Right lobe of liver (tissue), 6 donors: Measurements from ENCODE around the gene VGF. TPM values are rescaled to one million over a fixed set of nuclear protein-coding genes. Genes with fewer than 3 reads are reported as not detected.
"Not testable (repeated sequence)": the region's sequence is repeated elsewhere in the genome, so short reads cannot be mapped to it uniquely, and the experiment has no call there.

ENCODE experiments used
- ATAC-seq, 4 donors: fragments of 200-7000 bp; cut with Tn5 transposase; one replicate each; pipeline ENCODE4 v1.9.1; 2020; ENCODE audit warnings: mild to moderate bottlenecking in 4 of 4, moderate library complexity in 4 of 4
- DNase-seq, 3 donors: peaks; one replicate each; pipeline ENCODE4 v3.0.0-alpha.2; 2020
- H3K27ac ChIP-seq, 3 donors: fragments of 200-600 bp; one replicate each; pipeline ENCODE4 v1.8.0; 2022
- H3K27me3 ChIP-seq, 2 donors: fragments of 200-600 bp; one replicate each; pipeline ENCODE4 v1.8.0; 2022
- H3K36me3 ChIP-seq, 4 donors: fragments of 200-600 bp; sonication (generic) in 1 of 4; one replicate each; pipeline versions ENCODE4 v1.5.1 to v1.8.0; 2017 to 2022; ENCODE audit warnings: control low read depth in 1 of 4
- H3K4me1 ChIP-seq, 4 donors: fragments of 200-600 bp; sonication (generic) in 1 of 4; one replicate each; pipeline versions ENCODE4 v1.5.1 to v1.8.0; 2017 to 2022; ENCODE audit warnings: control low read depth in 1 of 4
- H3K4me3 ChIP-seq, 3 donors: fragments of 200-600 bp; one replicate each; pipeline ENCODE4 v1.8.0; 2022
- H3K9me3 ChIP-seq, 4 donors: fragments of 200-600 bp; sonication (generic) in 1 of 4; one replicate each; pipeline versions ENCODE4 v1.5.1 to v1.8.0; 2017 to 2022; ENCODE audit warnings: control low read depth in 1 of 4
- CTCF ChIP-seq, 4 donors: fragments of 200-600 bp in 3 of 4; fragments of 450-650 bp in 1 of 4; IDR thresholded peaks; one replicate each; pipeline versions ENCODE4 v1.5.1 to v1.8.0; 2016 to 2022; ENCODE audit warnings: antibody characterized with exemption in 4 of 4, mild to moderate bottlenecking in 2 of 4
- POLR2A ChIP-seq: fragments of 450-650 bp; IDR thresholded peaks from one replicate; pipeline ENCODE4 v1.6.1; 2017; ENCODE audit warnings: antibody characterized with exemption, mild to moderate bottlenecking
- WGBS: methylation state at CpG from one replicate; pipeline ENCODE4 v1.1.6; 2018; ENCODE audit warnings: low coverage, low lambda C conversion rate; ENCODE audit not compliant: insufficient coverage; ENCODE audit errors: missing lambda C conversion rate; 5-methylcytosine and 5-hydroxymethylcytosine counted together
- intact Hi-C, 2 donors: fragments of 100-400 bp; cut with DNase I; formaldehyde crosslinking; loops; one replicate each; pipeline versions ENCODE4 v1.11.2 to v1.14.1; 2022
- microRNA-seq, 2 donors: library from miRNA; unstranded; fragments of <30 nt; microRNA quantifications; one replicate each; pipeline ENCODE4, GENCODE V29; 2019 to 2020
- small RNA-seq, 2 experiments: library from RNA; depleted of rRNA; stranded (forward); fragments of <200 nt; gene quantifications; one replicate each; pipeline ENCODE3, GENCODE V24; 2016
- total RNA-seq, 6 experiments: library from RNA; depleted of rRNA in 2 of 6; stranded (reverse); fragments of >200 nt in 2 of 6; fragmentation: NEBNext Ultra II Directional in 3 of 6; extraction: Animal tissue kit (Norgen Biotek cat#: 25700) in 3 of 6; gene quantifications; one replicate each; pipeline versions ENCODE4 v1.1.0 to v1.2.4, GENCODE V29; 2016 to 2023
- donor health status: DM: no; HTN: yes; CAD: no.
- donor health status: DM: no; HTN: no; CAD: no.
- donor health status: DM: no; HTN: no; CAD: no.
- donor health status: DM: no; HTN: yes; CAD: no.
- donor health status: DM: no; HTN: yes; CAD: no.

VGF gene
- total RNA-seq, 6 experiments from 2014 or later: not detected

GRCh38 chr7:101116898-101117297 lies 48.5 kb downstream of the VGF start:
- DNase-seq (no peak), ATAC-seq (no peak)
- no peaks in the 10 kb centered on the region for H3K36me3 ChIP-seq
- H3K27me3 ChIP-seq: no peaks in the 10 kb centered on the region
- H3K4me1 ChIP-seq: peaks cover 0 to 7% (median 3%) of the 10 kb centered on the region in 4 donors
- H3K9me3 ChIP-seq: no peaks in the 10 kb centered on the region
- TF ChIP-seq POLR2A: no peak
- no peak for TF ChIP-seq CTCF (IDR thresholded peaks at IDR 0.05)
- H3K4me3 ChIP-seq: no peak overlapping the region
- 77% methylated on average over 5 of the region's 10 CpGs for WGBS
- intact Hi-C loops: no loop called here
- no peak overlapping the region for H3K27ac ChIP-seq

- no peaks in the 10 kb centered on the region for H3K36me3 ChIP-seq
- TF ChIP-seq CTCF (IDR thresholded peaks at IDR 0.05) (no peak), POLR2A (no peak)
- no peak overlapping the region for H3K4me3 ChIP-seq
- no peaks in the 10 kb centered on the region for H3K9me3 ChIP-seq
- no peak for DNase-seq
- H3K4me1 ChIP-seq: no peaks in the 10 kb centered on the region
- H3K27ac ChIP-seq: no peak overlapping the region
- 100% methylated on average over 3 of the region's 3 CpGs for WGBS
- intact Hi-C loops: no loop called here
- no peaks in the 10 kb centered on the region for H3K27me3 ChIP-seq
- no peak for ATAC-seq
Observed at GRCh38 chr7:101115215-101115614, 50.2 kb downstream of the VGF start.

DNA sequence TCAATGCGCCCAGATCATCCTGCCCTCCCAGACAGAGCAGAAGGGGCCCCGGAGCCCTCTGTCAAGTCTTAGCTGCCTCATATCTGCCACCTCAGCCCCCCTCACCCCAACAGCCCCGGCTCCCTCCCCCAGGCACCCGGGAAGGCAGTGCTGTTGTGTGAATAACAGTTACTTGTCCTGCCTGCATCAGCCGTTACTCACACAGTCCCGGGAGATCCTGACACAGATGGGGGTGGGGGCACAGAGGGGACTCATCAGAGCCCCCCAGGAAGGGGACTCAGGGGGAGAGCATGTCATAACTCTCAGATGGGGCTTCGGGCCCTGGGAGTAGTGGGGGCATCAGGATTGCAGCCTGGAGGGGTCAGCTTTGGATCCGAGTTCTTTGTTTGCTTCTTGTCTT lies 50.9 kb downstream of the VGF start:
- no peaks in the 10 kb centered on the region for H3K9me3 ChIP-seq
- H3K27ac ChIP-seq: no peak overlapping the region
- whole genome bisulfite sequencing: 75% methylated on average over 3 of the region's 8 CpGs
- DNase-seq (no peak), ATAC-seq (no peak)
- H3K36me3 ChIP-seq: no peaks in the 10 kb centered on the region
- intact Hi-C loops: no loop called here
- H3K4me3 ChIP-seq: no peak overlapping the region
- H3K4me1 ChIP-seq: no peaks in the 10 kb centered on the region
- TF ChIP-seq CTCF (IDR thresholded peaks at IDR 0.05): no peak
- H3K27me3 ChIP-seq: no peaks in the 10 kb centered on the region

- Histone ChIP-seq H3K27me3 (no peaks in the 10 kb centered on the region), H3K27ac (no peak overlapping the region), H3K4me3 (no peak overlapping the region), H3K36me3 (no peaks in the 10 kb centered on the region), H3K9me3 (no peaks in the 10 kb centered on the region), H3K4me1 (no peaks in the 10 kb centered on the region)
- WGBS: 100% methylated on average over 5 of the region's 11 CpGs
- no peak for ATAC-seq
- TF ChIP-seq POLR2A: no peak
- TF ChIP-seq CTCF (IDR thresholded peaks at IDR 0.05): no peak
- intact Hi-C loops: no loop called here
- DNase-seq: no peak
Observed at GRCh38 chr7:101113836-101114235, 51.5 kb downstream of the VGF start.

DNA sequence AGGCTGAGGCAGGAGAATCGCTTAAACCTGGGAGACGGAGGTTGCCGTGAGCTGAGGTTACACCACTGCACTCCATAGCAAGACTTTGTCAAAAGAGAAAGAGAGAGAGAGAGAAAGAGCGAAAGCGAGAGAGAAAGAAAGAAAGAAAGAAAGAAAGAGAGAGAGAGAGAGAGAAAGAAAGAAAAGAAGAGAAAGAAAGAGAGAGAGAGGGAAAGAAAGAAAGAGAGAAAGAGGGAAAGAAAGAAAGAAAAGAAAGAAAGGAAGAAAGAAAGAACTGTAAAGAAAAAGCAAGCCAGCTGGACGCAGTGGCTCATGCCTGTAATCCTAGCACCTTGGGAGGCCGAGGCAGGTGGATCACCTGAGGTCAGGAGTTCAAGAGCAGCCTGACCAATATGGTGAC lies 52.2 kb downstream of the VGF start:
- H3K27me3 ChIP-seq, ATAC-seq, intact Hi-C loops, H3K27ac ChIP-seq, H3K36me3 ChIP-seq, H3K9me3 ChIP-seq, H3K4me1 ChIP-seq, H3K4me3 ChIP-seq, DNase-seq: not testable (repeated sequence)
- WGBS: 95% methylated on average over 7 of the region's 7 CpGs

Small RNA genes within 50 kb of the gene (microRNA-seq; reads per million reads assigned to microRNA genes)
- gene MIR4653: 0 reads per million in 2 donors

Small RNA genes within 50 kb of the gene (small RNA-seq; reads per million reads assigned to genes)
- gene MIR4653: 0 reads per million in 2 experiments

Other genes starting within 250 kb of the VGF start
- 10 to 100 TPM in 3 of 6 experiments, 1 to 10 TPM in 3; 3.2 to 12.8 (median 8.9) TPM for gene MUC3A, start 216.0 kb downstream of the VGF start, total RNA-seq
- not detected for gene MUC12, start 196.0 kb downstream of the VGF start, total RNA-seq
- gene MUC17, start 145.5 kb downstream of the VGF start, total RNA-seq: not detected
- 10 to 100 TPM in 5 of 6 experiments, 1 to 10 TPM in 1; 9.2 to 19.7 (median 17.6) TPM for gene TRIM56, start 80.1 kb downstream of the VGF start, total RNA-seq
- gene SERPINE1, start 38.5 kb downstream of the VGF start, total RNA-seq: 100 to 1,000 TPM in 3 of 6 experiments, 10 to 100 TPM in 2, 1 to 10 TPM in 1; 5.4 to 497 (median 98.6) TPM
- gene AP1S1, start 11.1 kb downstream of the VGF start, total RNA-seq: 10 to 100 TPM; 24.0 to 56.5 (median 26.4) TPM
- gene NAT16, start 14.7 kb upstream of the VGF start, total RNA-seq: not detected
- gene MOGAT3, start 35.5 kb upstream of the VGF start, total RNA-seq: 10 to 100 TPM in 5 of 6 experiments, 1 to 10 TPM in 1; 8.4 to 28.6 (median 15.7) TPM
- gene PLOD3, start 52.0 kb upstream of the VGF start, total RNA-seq: 10 to 100 TPM; 41.7 to 57.5 (median 54.3) TPM
- 100 to 1,000 TPM in 4 of 6 experiments, 10 to 100 TPM in 2; 68.3 to 159 (median 111) TPM for gene ZNHIT1, start 52.6 kb upstream of the VGF start, total RNA-seq
- gene CLDN15, start 72.2 kb upstream of the VGF start, total RNA-seq: 10 to 100 TPM in 2 of 6 experiments, 1 to 10 TPM in 4; 5.9 to 10.8 (median 9.2) TPM
- gene FIS1, start 79.5 kb upstream of the VGF start, total RNA-seq: 100 to 1,000 TPM; 105 to 228 (median 134) TPM
- 1 to 10 TPM; 5.4 to 8.1 (median 6.2) TPM for gene IFT22, start 156.2 kb upstream of the VGF start, total RNA-seq
- 1 to 10 TPM; 1.4 to 5.4 (median 3.0) TPM for gene COL26A1, start 197.3 kb upstream of the VGF start, total RNA-seq